ENCODE data around the gene UGT1A5. TPM values are rescaled to one million over a fixed set of nuclear protein-coding genes. Genes with fewer than 3 reads are reported as not detected.

Gene UGT1A5
- total RNA-seq, 1 donor from 2014 or later = not detected

- Mint-ChIP-seq H3K4me1 (no peaks in the 10 kb centered on the region), H3K27me3 (ENCODE audit: insufficient read depth, low read depth) (peaks cover 2% of the 10 kb centered on the region), H3K9me3 (no peaks in the 10 kb centered on the region), H3K4me3 (no peak within 1 kb of the TSS), H3K36me3 (no peaks in the 10 kb centered on the region), H3K27ac (no peak within 1 kb of the TSS)
- no peak within 1 kb of the TSS for H3K27ac ChIP-seq
- no peaks in the 10 kb centered on the region for H3K27me3 ChIP-seq
- no peak within 1 kb of the TSS for H3K9ac ChIP-seq
- DNase-seq (ENCODE audit: low spot score) = no peak
- H3K36me3 ChIP-seq = no peaks in the 10 kb centered on the region
- no peak within 1 kb of the TSS for H3K4me3 ChIP-seq
- H3K4me2 ChIP-seq = no peak within 1 kb of the TSS
- H2AFZ ChIP-seq (replicated peaks) = no peak within 1 kb of the TSS
- no peaks in the 10 kb centered on the region for H3K9me3 ChIP-seq (ENCODE audit: low read depth)
- no peaks in the 10 kb centered on the region for H3K79me2 ChIP-seq (ENCODE audit: low read depth)
- TF ChIP-seq EZH2 (IDR thresholded peaks at IDR 0.05) (no peak), CTCF (IDR thresholded peaks at IDR 0.05) (no peak), EZH2phosphoT487 (IDR thresholded peaks at IDR 0.05) (no peak)
- H3F3A ChIP-seq (ENCODE audit: low read depth) = no peaks in the 10 kb centered on the region
- no peaks in the 10 kb centered on the region for H3K4me1 ChIP-seq
- H4K20me1 ChIP-seq (ENCODE audit: low read depth) = no peaks in the 10 kb centered on the region
These were observed 41.2 kb upstream of the UGT1A5 start, which contains the start of gene UGT1A9 for GRCh38 chr2:233671290-233672161. Gene UGT1A9 (plus strand): TSS chr2:233671898. CDS start chr2:233671935, 37 bp downstream.

GRCh38 chr2:233672886-233673285 lies 39.8 kb upstream of the UGT1A5 start:
- H3K27ac Mint-ChIP-seq = no peak overlapping the region
- Histone ChIP-seq H3K27ac (no peak overlapping the region), H2AFZ (replicated peaks) (no peak overlapping the region), H4K20me1 (ENCODE audit: low read depth) (no peaks in the 10 kb centered on the region), H3K36me3 (no peaks in the 10 kb centered on the region), H3K4me3 (no peak overlapping the region), H3K4me2 (no peak overlapping the region), H3K79me2 (ENCODE audit: low read depth) (no peaks in the 10 kb centered on the region), H3K9me3 (ENCODE audit: low read depth) (no peaks in the 10 kb centered on the region), H3K4me1 (no peaks in the 10 kb centered on the region), H3F3A (ENCODE audit: low read depth) (no peaks in the 10 kb centered on the region), H3K27me3 (no peaks in the 10 kb centered on the region), H3K9ac (no peak overlapping the region)
- peaks cover 2% of the 10 kb centered on the region for H3K27me3 Mint-ChIP-seq (ENCODE audit: insufficient read depth, low read depth)
- H3K4me3 Mint-ChIP-seq = no peak overlapping the region
- no peaks in the 10 kb centered on the region for H3K36me3 Mint-ChIP-seq
- DNase-seq (ENCODE audit: low spot score) = no peak
- TF ChIP-seq EZH2 (IDR thresholded peaks at IDR 0.05) = no peak
- no peak for TF ChIP-seq EZH2phosphoT487 (IDR thresholded peaks at IDR 0.05)
- TF ChIP-seq CTCF (IDR thresholded peaks at IDR 0.05) = no peak
- H3K9me3 Mint-ChIP-seq = no peaks in the 10 kb centered on the region
- no peaks in the 10 kb centered on the region for H3K4me1 Mint-ChIP-seq

GRCh38 chr2:233673896-233674295 lies 38.8 kb upstream of the UGT1A5 start:
- H3K4me3 ChIP-seq = no peak overlapping the region
- DNase-seq (ENCODE audit: low spot score) = no peak
- no peaks in the 10 kb centered on the region for H3K36me3 ChIP-seq
- Mint-ChIP-seq H3K4me1 (no peaks in the 10 kb centered on the region), H3K4me3 (no peak overlapping the region), H3K27me3 (ENCODE audit: insufficient read depth, low read depth) (peaks cover 2% of the 10 kb centered on the region), H3K9me3 (no peaks in the 10 kb centered on the region), H3K36me3 (no peaks in the 10 kb centered on the region), H3K27ac (no peak overlapping the region)
- H3K4me1 ChIP-seq = no peaks in the 10 kb centered on the region
- H3F3A ChIP-seq (ENCODE audit: low read depth) = no peaks in the 10 kb centered on the region
- H3K9me3 ChIP-seq (ENCODE audit: low read depth) = no peaks in the 10 kb centered on the region
- no peak overlapping the region for H2AFZ ChIP-seq (replicated peaks)
- H3K27me3 ChIP-seq = no peaks in the 10 kb centered on the region
- H3K27ac ChIP-seq = no peak overlapping the region
- no peak overlapping the region for H3K9ac ChIP-seq
- H3K4me2 ChIP-seq = no peak overlapping the region
- no peaks in the 10 kb centered on the region for H3K79me2 ChIP-seq (ENCODE audit: low read depth)
- TF ChIP-seq EZH2 (IDR thresholded peaks at IDR 0.05) (no peak), CTCF (IDR thresholded peaks at IDR 0.05) (no peak), EZH2phosphoT487 (IDR thresholded peaks at IDR 0.05) (no peak)
- H4K20me1 ChIP-seq (ENCODE audit: low read depth) = no peaks in the 10 kb centered on the region

Measured in neural progenitor cell (in vitro differentiated cells).